ENCODE data around the gene RARRES2. TPM values are rescaled to one million over a fixed set of nuclear protein-coding genes. Genes with fewer than 3 reads are reported as not detected.

Gene RARRES2
- total and polyA plus RNA-seq, 2 of the 13 experiments (the other 11 are each of a cell fraction or from before 2014, with no cell fraction given): 134 to 172 TPM

GRCh38 chr7:150378853-150379440 lies 37.5 kb upstream of the RARRES2 start, which contains the start of gene ZNF775 (continued):
- TF ChIP-seq ZXDC (CRISPR knock-in tag; IDR thresholded peaks at IDR 0.05) (no peak), ZBTB44 (CRISPR knock-in tag; IDR thresholded peaks at IDR 0.05) (0 out of 2 replicates have a peak, but pooled peaks have one; percentile 25), ZNF407 (CRISPR knock-in tag; IDR thresholded peaks at IDR 0.05; ENCODE audit: not compliant biosample characterization) (no peak), DNMT3B (CRISPR knock-in tag; conservative IDR thresholded peaks at IDR 0.05) (no peak), AGO1 (IDR thresholded peaks at IDR 0.05; ENCODE audit: low read depth, low read length, poor library complexity, severe bottlenecking) (peak; percentile 94), ZNF512 (CRISPR knock-in tag; IDR thresholded peaks at IDR 0.05) (no peak), NCOR1 (IDR thresholded peaks at IDR 0.05; ENCODE audit: borderline replicate concordance, low read length) (peak; percentile 56; the same call in 1 of the 2 replicates), STAT6 (CRISPR knock-in tag; IDR thresholded peaks at IDR 0.05; ENCODE audit: borderline replicate concordance) (no peak), ZNF674 (CRISPR knock-in tag; IDR thresholded peaks at IDR 0.05; ENCODE audit: low read depth) (no peak), FOXC1 (CRISPR knock-in tag; IDR thresholded peaks at IDR 0.05; ENCODE audit: borderline replicate concordance) (no peak; the same call in 1 of the 2 replicates)

Data from HepG2 (cell line).